GM12892 (cell line): ENCODE measurements around the gene ELP2.

Experiments used
- POLR2A ChIP-seq: IDR thresholded peaks from 2 replicates; pipeline ENCODE4 v1.6.1; 2011; ENCODE audit warnings: low read depth, low read length, control low read depth
- TAF1 ChIP-seq: IDR thresholded peaks from 2 replicates; pipeline ENCODE4 v1.6.1; 2011; ENCODE audit warnings: low read depth, mild to moderate bottlenecking, control low read depth, low read length, borderline replicate concordance

DNA sequence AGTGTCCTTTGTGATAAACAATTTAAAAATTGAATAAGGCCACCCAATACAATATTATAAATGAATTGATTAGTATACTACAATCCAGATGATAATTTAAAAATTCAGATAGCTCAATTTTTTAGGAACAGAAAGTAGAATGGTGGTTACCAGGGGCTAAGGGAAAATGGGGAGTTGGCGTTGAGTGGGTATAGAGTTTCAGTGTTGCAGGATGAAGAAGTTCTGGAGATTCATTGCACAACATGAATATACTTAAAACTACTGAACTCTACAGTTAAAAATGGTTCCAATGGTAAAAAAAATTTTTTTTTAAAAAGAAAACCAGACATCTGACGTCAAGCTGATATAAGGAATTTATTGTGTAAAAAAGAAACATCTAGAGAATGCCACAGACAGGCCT is 21.5 kb upstream of the ELP2 start:
- TF ChIP-seq POLR2A (no peak), TAF1 (no peak)
